ENCODE measurements around the gene PEX13. TPM values are rescaled to one million over a fixed set of nuclear protein-coding genes. Genes with fewer than 3 reads are reported as not detected.

Gene PEX13
- polyA plus RNA-seq, 3 donors = 4.1 to 5.7 (median 4.8) TPM

GRCh38 chr2:61015976-61016375 is 1.5 kb upstream of the PEX13 start:
- Histone ChIP-seq H3K9ac (ENCODE audit: insufficient read depth, low read length, poor library complexity, severe bottlenecking) (no peak overlapping the region), H4K20me1 (ENCODE audit: insufficient read depth, low read length) (peaks cover 5% of the 10 kb centered on the region), H3K27me3 (ENCODE audit: control insufficient read depth in 2 of 2, insufficient read depth in 2 of 2, low read length in 2 of 2) (no peaks in the 10 kb centered on the region), H3K4me1 (ENCODE audit: control insufficient read depth in 1 of 2, insufficient read depth in 2 of 2, low read length in 2 of 2) (peaks cover 47 to 61% of the 10 kb centered on the region in 2 donors), H3K27ac (ENCODE audit: low read depth in 1 of 2, low read length in 2 of 2) (no peak overlapping the region), H3K4me2 (replicated peaks; ENCODE audit: extremely low read depth, low read length, poor library complexity, severe bottlenecking) (peak overlapping the region; percentile 89), H3K79me2 (ENCODE audit: insufficient read depth, low read length) (peaks cover 63% of the 10 kb centered on the region), H3K4me3 (replicated peaks in 1 of 3; ENCODE audit: low read depth in 2 of 3, low read length in 3 of 3) (peak overlapping the region in 1 of 3 experiments; percentile 97), H3K36me3 (replicated peaks in 1 of 2; ENCODE audit: control insufficient read depth in 1 of 2, insufficient read depth in 2 of 2, low read length in 2 of 2) (peaks cover under 1 to 1% of the 10 kb centered on the region in 2 donors), H2AFZ (ENCODE audit: insufficient read depth, low read depth, low read length, poor library complexity, severe bottlenecking) (no peak overlapping the region), H3K9me3 (replicated peaks in 1 of 2; ENCODE audit: control insufficient read depth in 1 of 2, insufficient read depth in 1 of 2, low read length in 2 of 2) (peaks cover 0 to under 1% of the 10 kb centered on the region in 2 donors)
- H3K9me3 Mint-ChIP-seq = peaks cover 0 to 2% (median 0%) of the 10 kb centered on the region in 7 donors
- H3K27me3 Mint-ChIP-seq (ENCODE audit: low read depth in 3 of 3) = no peaks in the 10 kb centered on the region
- no peak for TF ChIP-seq CTCF (IDR thresholded peaks at IDR 0.05)
- no peak for DNase-seq
- peaks cover 3 to 5% of the 10 kb centered on the region in 2 donors for H3K36me3 Mint-ChIP-seq
- no CpG with 5 or more reads among the region's 2 CpGs for WGBS (ENCODE audit: insufficient coverage)
- peak overlapping the region in 1 of 2 donors; percentile 99 for H3K4me3 Mint-ChIP-seq
- H3K27ac Mint-ChIP-seq = no peak overlapping the region
- intact Hi-C loops (cut with micrococcal nuclease) = loop anchor here in 1 of 2 donors (5.0 kb wide), 1 partner anchor 51 kb away; the partner anchor contains the start of gene SANBR
- peaks cover 59% of the 10 kb centered on the region for H3K4me1 Mint-ChIP-seq

- intact Hi-C loops (cut with micrococcal nuclease) = loop anchor here in 1 of 2 donors (5.0 kb wide), 1 partner anchor 51 kb away; the partner anchor contains the start of gene SANBR
- Histone ChIP-seq H3K9ac (ENCODE audit: insufficient read depth, low read length, poor library complexity, severe bottlenecking) (peak overlapping the region; percentile 86), H4K20me1 (ENCODE audit: insufficient read depth, low read length) (peaks cover 10% of the 10 kb centered on the region), H3K4me3 (replicated peaks in 1 of 3; ENCODE audit: low read depth in 2 of 3, low read length in 3 of 3) (peak overlapping the region; percentile 75 to 97 (median 89)), H3K79me2 (ENCODE audit: insufficient read depth, low read length) (peaks cover 68% of the 10 kb centered on the region), H2AFZ (ENCODE audit: insufficient read depth, low read depth, low read length, poor library complexity, severe bottlenecking) (peak overlapping the region; percentile 87), H3K36me3 (replicated peaks in 1 of 2; ENCODE audit: control insufficient read depth in 1 of 2, insufficient read depth in 2 of 2, low read length in 2 of 2) (peaks cover 5 to 7% of the 10 kb centered on the region in 2 donors), H3K27me3 (ENCODE audit: control insufficient read depth in 2 of 2, insufficient read depth in 2 of 2, low read length in 2 of 2) (no peaks in the 10 kb centered on the region), H3K9me3 (replicated peaks in 1 of 2; ENCODE audit: control insufficient read depth in 1 of 2, insufficient read depth in 1 of 2, low read length in 2 of 2) (peaks cover 0 to 4% of the 10 kb centered on the region in 2 donors), H3K27ac (ENCODE audit: low read depth in 1 of 2, low read length in 2 of 2) (peak overlapping the region; percentile 57 to 88), H3K4me1 (ENCODE audit: control insufficient read depth in 1 of 2, insufficient read depth in 2 of 2, low read length in 2 of 2) (peaks cover 47 to 57% of the 10 kb centered on the region in 2 donors), H3K4me2 (replicated peaks; ENCODE audit: extremely low read depth, low read length, poor library complexity, severe bottlenecking) (peak overlapping the region; percentile 89)
- Mint-ChIP-seq H3K9me3 (peaks cover 0 to 3% (median 0%) of the 10 kb centered on the region in 7 donors), H3K36me3 (peaks cover 8 to 10% of the 10 kb centered on the region in 2 donors), H3K27ac (peak overlapping the region; percentile 88 to 97 (median 93)), H3K27me3 (ENCODE audit: low read depth in 3 of 3) (no peaks in the 10 kb centered on the region), H3K4me1 (peaks cover 59% of the 10 kb centered on the region), H3K4me3 (peak overlapping the region; percentile 99)
- TF ChIP-seq CTCF (IDR thresholded peaks at IDR 0.05) = no peak
- WGBS (ENCODE audit: insufficient coverage) = 0% methylated on average over 4 of the region's 16 CpGs
- peak in 1 of 3 donors; percentile 20 for DNase-seq
Measured at GRCh38 chr2:61016392-61017002, 1.0 kb upstream of the PEX13 start.

Data from CD14-positive monocyte (primary cell).